AG10803 (cell line): ENCODE data around the gene GNLY.

Source experiments
- DNase-seq: peaks from one replicate; pipeline ENCODE4 v3.0.0; 2010; ENCODE audit warnings: low read depth
- H3K4me3 ChIP-seq: 2 replicates; pipeline ENCODE4 v1.5.1; 2011; ENCODE audit warnings: mild to moderate bottlenecking, low read length, control low read depth
- CTCF ChIP-seq: conservative IDR thresholded peaks from 2 replicates; pipeline ENCODE4 v1.5.1; 2011; ENCODE audit warnings: mild to moderate bottlenecking, low read length, control low read depth, inconsistent platforms

GNLY gene

GRCh38 chr2:85698880-85699254, 4.7 kb downstream of the GNLY start:
- no peak for TF ChIP-seq CTCF
- H3K4me3 ChIP-seq: no peak overlapping the region
- DNase-seq: no peak

GRCh38 chr2:85699325-85699724, 5.2 kb downstream of the GNLY start:
- no peak for TF ChIP-seq CTCF
- DNase-seq: no peak

GRCh38 chr2:85702172-85702571, 8.0 kb downstream of the GNLY start:
- H3K4me3 ChIP-seq: no peak overlapping the region
- peak; percentile 77 for DNase-seq
- TF ChIP-seq CTCF: no peak

More at GRCh38 chr2:85699325-85699724, 5.2 kb downstream of the GNLY start:
- H3K4me3 ChIP-seq: no peak overlapping the region

- no peak for DNase-seq
- H3K4me3 ChIP-seq: no peak overlapping the region
- TF ChIP-seq CTCF: no peak
Observed at GRCh38 chr2:85702800-85703199, 8.6 kb downstream of the GNLY start.

- DNase-seq: no peak
- TF ChIP-seq CTCF: no peak
- no peak overlapping the region for H3K4me3 ChIP-seq
Observed at GRCh38 chr2:85703329-85703728, 9.2 kb downstream of the GNLY start.

- no peak overlapping the region for H3K4me3 ChIP-seq
- no peak for DNase-seq
- TF ChIP-seq CTCF: no peak
Observed at GRCh38 chr2:85704038-85704437, 9.9 kb downstream of the GNLY start.

- no peak for TF ChIP-seq CTCF
- H3K4me3 ChIP-seq: no peak overlapping the region
- DNase-seq: no peak
Observed at GRCh38 chr2:85704800-85705679, 10.9 kb downstream of the GNLY start.
